IMR-90 (cell line): Measurements from ENCODE around the gene CA7. TPM values are rescaled to one million over a fixed set of nuclear protein-coding genes. Genes with fewer than 3 reads are reported as not detected.

Experiments used
- ATAC-seq: fragments of 200-7000 bp; cut with Tn5 transposase; 2 replicates; pipeline ENCODE4 v1.9.1; 2020; ENCODE audit warnings: low read depth, mild to moderate bottlenecking, moderate library complexity
- BruUV-seq: library from RNA; stranded (reverse); fragments of 400-500 nt; replicated peaks from 2 replicates; lab custom pipeline; 2021; lab: Mats Ljungman, UMichigan
- CTCF ChIA-PET: fragments of 300-600 bp; formaldehyde crosslinking; extraction: SDS; loops from one replicate; lab custom pipeline; 2021; ENCODE audit warnings: antibody characterized with exemption; lab: Yijun Ruan, JAX
- POLR2A ChIA-PET: fragments of 300-600 bp; sonication (Branson Sonifier 250); formaldehyde crosslinking; loops from one replicate; lab custom pipeline; 2022; ENCODE audit warnings: antibody characterized with exemption; ENCODE audit not compliant: unreplicated experiment; lab: Charles Lee
- DNase-seq: peaks from one replicate; pipeline ENCODE4 v3.0.0; 2013
- H2AFZ ChIP-seq: replicated peaks from 2 replicates; pipeline ENCODE3; 2013; ENCODE audit warnings: low read length, mild to moderate bottlenecking; ENCODE audit not compliant: poor library complexity
- H2AK5ac ChIP-seq: 2 replicates; pipeline ENCODE4 v1.6.1; 2013; ENCODE audit warnings: low read depth, low read length, inconsistent platforms
- H2AK9ac ChIP-seq: replicated peaks from 2 replicates; pipeline ENCODE3; 2013; ENCODE audit warnings: mild to moderate bottlenecking, low read depth, low read length, moderate library complexity; ENCODE audit not compliant: poor library complexity
- H2BK120ac ChIP-seq: 2 replicates; pipeline ENCODE4 v1.6.1; 2013; ENCODE audit warnings: low read depth, low read length, inconsistent platforms
- H2BK15ac ChIP-seq: 3 replicates; pipeline ENCODE4 v1.6.1; 2013; ENCODE audit warnings: low read depth, low read length, inconsistent platforms
- H2BK20ac ChIP-seq: 2 replicates; pipeline ENCODE4 v1.6.1; 2013; ENCODE audit warnings: low read depth, mild to moderate bottlenecking, inconsistent platforms, low read length, moderate library complexity
- H2BK5ac ChIP-seq: 2 replicates; pipeline ENCODE4 v1.6.1; 2013; ENCODE audit warnings: mild to moderate bottlenecking, low read depth, low read length, inconsistent platforms; ENCODE audit not compliant: poor library complexity, severe bottlenecking
- H3K14ac ChIP-seq: replicated peaks from 2 replicates; pipeline ENCODE4 v1.6.1; 2013; ENCODE audit warnings: low read depth, low read length, inconsistent platforms
- H3K18ac ChIP-seq: 2 replicates; pipeline ENCODE4 v1.6.1; 2013; ENCODE audit warnings: low read depth, low read length, control low read depth
- H3K23ac ChIP-seq: 2 replicates; pipeline ENCODE4 v1.6.1; 2013; ENCODE audit warnings: low read depth, low read length, inconsistent platforms
- H3K27ac ChIP-seq: 2 replicates; pipeline ENCODE4 v1.5.1; 2013; ENCODE audit warnings: mild to moderate bottlenecking, control low read depth, low read length; ENCODE audit not compliant: insufficient read depth
- H3K27me3 ChIP-seq: 2 replicates; pipeline ENCODE4 v1.6.1; 2013; ENCODE audit warnings: low read length; ENCODE audit not compliant: control insufficient read depth, insufficient read depth
- H3K36me3 ChIP-seq: 2 replicates; pipeline ENCODE4 v1.6.1; 2013; ENCODE audit warnings: low read length, mixed read lengths; ENCODE audit not compliant: control insufficient read depth, insufficient read depth
- H3K4ac ChIP-seq: 2 replicates; pipeline ENCODE4 v1.6.1; 2013; ENCODE audit warnings: low read depth, low read length, inconsistent platforms
- H3K4me1 ChIP-seq: 2 replicates; pipeline ENCODE4 v1.6.1; 2013; ENCODE audit warnings: low read length, mixed read lengths; ENCODE audit not compliant: control insufficient read depth, insufficient read depth
- H3K4me2 ChIP-seq: 2 replicates; pipeline ENCODE4 v1.6.1; 2013; ENCODE audit warnings: low read depth, mild to moderate bottlenecking, control low read depth, low read length, moderate library complexity
- H3K4me3 ChIP-seq: 2 replicates; pipeline ENCODE4 v1.5.1; 2013; ENCODE audit warnings: low read depth, mild to moderate bottlenecking, control low read depth, low read length, moderate library complexity; ENCODE audit not compliant: insufficient read depth
- H3K56ac ChIP-seq: 2 replicates; pipeline ENCODE4 v1.6.1; 2013; ENCODE audit warnings: low read length, inconsistent platforms; ENCODE audit not compliant: insufficient read depth; ENCODE audit errors: extremely low read depth
- H3K79me1 ChIP-seq, 2 experiments: 2 replicates each; pipeline ENCODE4 v1.6.1; 2013; ENCODE audit warnings: low read length in 2 of 2, inconsistent platforms in 1 of 2, low read depth in 1 of 2
- H3K9ac ChIP-seq: 2 replicates; pipeline ENCODE4 v1.6.1; 2013; ENCODE audit warnings: low read depth, low read length, control low read depth
- H3K9me1 ChIP-seq: 2 replicates; pipeline ENCODE4 v1.6.1; 2013; ENCODE audit warnings: low read length, inconsistent platforms; ENCODE audit not compliant: insufficient read depth
- H3K9me3 ChIP-seq: 2 replicates; pipeline ENCODE4 v1.6.1; 2013; ENCODE audit warnings: low read length; ENCODE audit not compliant: control insufficient read depth, insufficient read depth
- H4K20me1 ChIP-seq: 2 replicates; pipeline ENCODE4 v1.6.1; 2013; ENCODE audit warnings: low read length, inconsistent platforms; ENCODE audit not compliant: insufficient read depth
- H4K5ac ChIP-seq: 2 replicates; pipeline ENCODE4 v1.6.1; 2013; ENCODE audit warnings: mild to moderate bottlenecking, low read depth, low read length, control low read depth
- H4K8ac ChIP-seq, 2 experiments: 2 replicates each; pipeline ENCODE4 v1.6.1; 2013; ENCODE audit warnings: low read depth in 2 of 2, low read length in 2 of 2, control low read depth in 1 of 2, inconsistent platforms in 1 of 2
- H4K91ac ChIP-seq: 2 replicates; pipeline ENCODE4 v1.6.1; 2013; ENCODE audit warnings: low read depth, low read length, inconsistent platforms; ENCODE audit not compliant: insufficient read depth
- CEBPB ChIP-seq: IDR thresholded peaks from 2 replicates; pipeline ENCODE4 v1.6.1; 2012; ENCODE audit warnings: low read depth, low read length, improper control_type of control experiment
- FOS ChIP-seq: fragments of 150-350 bp; IDR thresholded peaks from 2 replicates; pipeline ENCODE4 v1.6.1; 2016; ENCODE audit warnings: low read depth, low read length
- MAZ ChIP-seq: IDR thresholded peaks from 2 replicates; pipeline ENCODE4 v1.6.1; 2012; ENCODE audit warnings: low read depth, mild to moderate bottlenecking, low read length, improper control_type of control experiment, moderate library complexity, borderline replicate concordance
- MXI1 ChIP-seq: IDR thresholded peaks from 2 replicates; pipeline ENCODE4 v1.6.1; 2012; ENCODE audit warnings: low read depth, mild to moderate bottlenecking, low read length, moderate library complexity, borderline replicate concordance
- RFX5 ChIP-seq: IDR thresholded peaks from 2 replicates; pipeline ENCODE4 v1.8.0; 2012; ENCODE audit warnings: low read depth, mild to moderate bottlenecking, low read length, moderate library complexity
- WGBS, 2 experiments: methylation state at CpG; one replicate each; pipeline versions ENCODE4 v1.1.5 to v1.1.7; 2013; ENCODE audit warnings: missing lambda C conversion rate in 2 of 2; ENCODE audit not compliant: insufficient read length in 1 of 2; ENCODE audit errors: extremely low coverage in 2 of 2; 5-methylcytosine and 5-hydroxymethylcytosine counted together
- dilution Hi-C: fragments of 300-500 bp; cut with HindIII; formaldehyde crosslinking; loops from one replicate; pipeline ENCODE4 v1.14.3; 2018; ENCODE audit warnings: low sequenced_read_pairs; ENCODE audit not compliant: unreplicated experiment
- in situ Hi-C: fragments of 300-500 bp; cut with MboI; formaldehyde crosslinking; loops from 3 replicates; pipeline ENCODE4 v1.14.3; 2019; ENCODE audit warnings: low sequenced_read_pairs, inconsistent platforms, mixed read lengths
- intact Hi-C: fragments of 100-400 bp; cut with micrococcal nuclease; formaldehyde crosslinking; loops from 2 replicates; pipeline ENCODE4 v1.10.0; 2022
- polyA plus RNA-seq, 3 experiments: library from polyadenylated mRNA; depleted of rRNA; stranded (reverse); fragments of >200 nt; gene quantifications; 2 replicates each; pipeline ENCODE4 v1.2.3, GENCODE V29; 2012; ENCODE audit warnings: low replicate concordance in 1 of 3
- total RNA-seq: library from RNA; depleted of rRNA; stranded (reverse); fragments of >200 nt; gene quantifications from 2 replicates; pipeline ENCODE4 v1.2.3, GENCODE V29; 2012

Gene CA7
- total and polyA plus RNA-seq, 2 of the 4 experiments (the other 2 are of a cell fraction), result not detected

DNA sequence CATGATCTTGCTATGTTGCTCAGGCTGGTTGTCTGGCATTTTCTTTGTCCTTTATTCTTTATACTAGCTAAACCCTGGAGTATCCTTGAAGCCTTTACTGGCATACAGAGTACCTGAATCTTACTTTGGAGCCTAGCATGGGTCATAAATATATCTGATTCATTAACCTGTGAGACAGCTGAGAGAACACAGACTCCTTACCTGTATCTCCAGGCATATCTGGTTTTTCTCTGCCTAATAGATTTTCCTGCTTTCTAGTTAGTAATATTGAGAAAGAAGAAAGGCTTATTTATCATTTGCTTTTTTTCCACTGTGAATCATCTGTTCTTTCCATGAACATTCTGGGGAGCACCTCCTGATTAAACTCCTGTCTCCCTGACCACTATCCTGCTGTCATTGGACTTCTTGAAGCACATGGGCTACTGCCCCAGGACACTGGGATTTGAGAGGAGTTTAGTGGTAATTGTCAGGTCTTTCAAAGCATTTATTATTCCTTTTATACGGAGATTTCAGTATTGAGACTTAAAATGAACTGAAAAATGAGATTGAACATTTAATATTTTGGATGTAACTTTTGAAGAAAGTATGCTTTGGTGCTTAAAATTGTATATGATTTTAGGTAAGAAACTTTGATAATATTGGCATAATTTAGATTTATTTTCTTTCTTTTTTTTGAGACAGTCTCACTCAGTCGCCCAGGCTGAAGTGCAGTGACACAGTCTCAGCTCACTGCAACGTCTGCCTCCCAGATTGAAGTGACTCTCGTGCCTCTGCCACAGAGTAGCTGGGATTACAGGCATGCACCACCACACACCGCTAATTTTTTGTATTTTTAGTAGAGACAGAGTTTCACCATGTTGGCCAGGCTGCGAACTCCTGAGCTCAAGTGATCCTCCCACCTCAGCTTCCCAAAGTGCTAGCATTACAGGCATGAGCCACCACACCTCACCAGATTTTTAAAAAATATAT, 44.7 kb downstream of the CA7 start:
- no peak overlapping the region for H3K56ac ChIP-seq
- H4K20me1 ChIP-seq, result peaks cover 10% of the 10 kb centered on the region; the same call in 1 of the 2 replicates
- H4K8ac ChIP-seq, result no peak overlapping the region
- H2AK9ac ChIP-seq, result no peak overlapping the region
- H3K4ac ChIP-seq, result no peak overlapping the region
- H4K91ac ChIP-seq, result no peak overlapping the region
- 100% methylated on average over 1 of the region's 6 CpGs; no CpG with 5 or more reads in 1 of the 2 experiments for WGBS, 2 experiments
- no peak overlapping the region for H3K23ac ChIP-seq
- DNase-seq (no peak), ATAC-seq (no peak)
- BruUV-seq, result no TSS peak
- H3K9me3 ChIP-seq, result no peaks in the 10 kb centered on the region
- no peak overlapping the region for H2BK120ac ChIP-seq
- peaks cover 4 to 23% of the 10 kb centered on the region in 2 experiments; a peak in 2 of 4 replicates for H3K79me1 ChIP-seq
- H3K14ac ChIP-seq, result no peak overlapping the region
- dilution Hi-C loops, result no loop called here
- POLR2A ChIA-PET, result no interaction called here
- H2AK5ac ChIP-seq, result no peak overlapping the region
- no peak overlapping the region for H3K4me2 ChIP-seq
- H2AFZ ChIP-seq, result no peak overlapping the region
- H3K4me1 ChIP-seq, result peaks cover 15% of the 10 kb centered on the region
- H3K9me1 ChIP-seq, result peaks cover 13% of the 10 kb centered on the region
- no peaks in the 10 kb centered on the region for H3K27me3 ChIP-seq
- H2BK15ac ChIP-seq, result no peak overlapping the region
- H4K5ac ChIP-seq, result no peak overlapping the region
- TF ChIP-seq RFX5 (no peak), MXI1 (no peak), FOS (no peak), CEBPB (no peak), MAZ (no peak)
- no peak overlapping the region for H3K4me3 ChIP-seq
- no peak overlapping the region for H3K9ac ChIP-seq
- peaks cover 19% of the 10 kb centered on the region for H3K36me3 ChIP-seq
- intact Hi-C loops, result no loop called here
- no peak overlapping the region for H3K27ac ChIP-seq
- no peak overlapping the region for H2BK5ac ChIP-seq
- in situ Hi-C loops, result no loop called here
- no peak overlapping the region for H2BK20ac ChIP-seq
- CTCF ChIA-PET, result no interaction called here
- no peak overlapping the region for H3K18ac ChIP-seq
